HK-2 (cell line): ENCODE results near the gene NPAS2.

Experiments
- DNase-seq: peaks from one replicate; pipeline ENCODE4 v3.0.0-alpha.2; 2018; ENCODE audit not compliant: unreplicated experiment

NPAS2 gene

DNA sequence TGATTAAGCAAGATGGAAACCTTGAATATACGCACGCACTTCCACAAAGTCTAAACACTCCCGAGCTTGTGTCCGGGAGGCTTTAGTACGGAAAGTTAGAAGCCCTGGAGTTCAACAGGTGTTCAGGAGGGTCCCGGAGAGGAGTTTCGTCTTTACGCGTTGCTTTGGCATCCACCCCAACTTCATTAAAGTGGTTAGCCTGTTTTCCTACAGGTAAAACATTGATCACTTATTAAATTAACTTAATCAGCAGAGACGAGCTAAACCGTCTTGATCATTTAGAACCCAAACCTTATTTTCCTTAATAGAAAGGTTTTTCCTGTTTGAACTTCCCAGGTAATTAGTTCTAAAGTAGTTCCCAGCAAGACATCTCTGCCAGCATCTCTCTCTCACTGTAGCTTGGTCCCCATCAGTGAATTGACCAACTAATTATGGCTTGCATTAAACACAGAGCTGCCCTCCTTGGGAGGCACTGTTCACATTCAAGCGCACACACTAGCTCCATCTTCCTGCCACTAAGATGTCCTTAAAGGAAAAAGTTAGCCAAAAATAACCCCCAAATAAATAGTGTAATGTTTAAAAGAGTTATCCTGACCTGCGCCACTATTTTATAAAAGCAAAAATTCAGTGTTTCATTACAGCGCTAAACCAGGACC lies 1.4 kb downstream of the NPAS2 start:
- no peak for DNase-seq

DNA sequence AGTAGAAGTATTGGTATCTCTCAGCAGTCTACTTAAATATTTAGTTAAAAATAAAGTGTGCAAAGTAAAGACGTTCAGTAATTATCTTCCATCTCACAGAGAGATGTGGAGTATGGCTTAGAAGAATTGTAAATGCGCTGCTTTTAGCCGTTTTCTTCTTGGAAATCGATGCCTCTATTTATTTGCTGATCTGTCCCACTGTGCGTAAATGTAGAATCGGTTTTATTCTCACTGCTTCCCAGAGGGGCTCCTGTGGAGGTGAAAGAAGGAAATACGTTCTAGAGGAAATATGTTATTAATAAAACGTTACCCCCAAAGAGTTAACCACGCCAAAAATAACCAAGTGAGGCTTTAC lies 1.9 kb downstream of the NPAS2 start:
- DNase-seq = no peak

DNA sequence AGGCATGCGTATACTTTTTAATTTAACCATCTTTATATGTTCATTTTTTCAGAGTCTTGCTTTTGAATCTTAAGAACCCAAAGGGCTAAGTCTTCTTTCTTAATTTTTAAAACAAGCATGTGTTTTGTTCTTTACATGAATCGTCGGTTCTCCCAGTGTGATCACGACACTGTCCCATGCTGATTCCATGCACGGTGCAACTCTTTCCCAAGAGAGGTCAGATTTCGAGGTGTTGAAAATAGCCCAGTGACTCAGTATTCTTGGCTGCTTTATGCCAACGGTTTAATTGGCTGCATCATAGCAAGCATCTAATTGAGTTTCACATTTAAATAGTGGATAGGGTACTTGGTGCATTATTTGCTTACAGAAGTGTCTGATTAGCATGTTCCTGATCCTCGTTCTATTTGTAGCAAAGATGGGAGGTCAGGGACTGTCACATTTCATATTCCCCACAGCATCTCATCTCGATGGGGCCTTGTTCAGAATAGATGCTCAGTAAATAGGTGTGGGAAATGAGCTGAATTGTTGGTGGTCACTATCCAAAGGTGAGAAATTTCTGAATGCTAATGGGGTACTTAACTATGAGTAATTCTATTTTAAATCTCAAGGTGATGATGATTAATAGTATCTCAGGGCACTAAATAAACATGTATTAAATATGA lies 2.8 kb downstream of the NPAS2 start:
- DNase-seq = no peak

GRCh38 chr2:100823665-100824438 lies 3.9 kb downstream of the NPAS2 start:
- no peak for DNase-seq

DNA sequence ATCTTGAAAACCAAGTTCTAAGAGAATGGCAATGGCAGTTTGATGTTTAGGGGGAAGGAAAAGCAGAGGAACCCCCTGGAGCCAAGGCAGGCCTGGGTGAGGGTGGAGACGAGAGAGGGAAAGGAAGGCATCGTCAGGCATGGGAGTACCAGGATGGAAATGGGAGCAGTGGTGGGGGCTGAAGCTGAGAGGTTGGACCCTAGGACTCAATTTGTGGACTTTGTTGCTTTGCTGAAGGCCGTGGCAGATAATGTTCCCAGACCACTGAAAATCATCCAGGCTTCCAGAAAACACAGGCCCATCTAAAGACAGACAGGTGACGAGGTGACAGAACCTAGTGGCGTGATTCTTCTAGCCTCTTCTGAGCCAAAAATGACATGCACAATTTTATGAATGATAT lies 4.9 kb downstream of the NPAS2 start:
- DNase-seq = no peak

- DNase-seq = no peak
Observed at GRCh38 chr2:100826494-100826893, 6.6 kb downstream of the NPAS2 start.

GRCh38 chr2:100831158-100831750 lies 11.3 kb downstream of the NPAS2 start:
- DNase-seq = no peak

GRCh38 chr2:100831831-100832230 lies 11.9 kb downstream of the NPAS2 start:
- DNase-seq = no peak

DNA sequence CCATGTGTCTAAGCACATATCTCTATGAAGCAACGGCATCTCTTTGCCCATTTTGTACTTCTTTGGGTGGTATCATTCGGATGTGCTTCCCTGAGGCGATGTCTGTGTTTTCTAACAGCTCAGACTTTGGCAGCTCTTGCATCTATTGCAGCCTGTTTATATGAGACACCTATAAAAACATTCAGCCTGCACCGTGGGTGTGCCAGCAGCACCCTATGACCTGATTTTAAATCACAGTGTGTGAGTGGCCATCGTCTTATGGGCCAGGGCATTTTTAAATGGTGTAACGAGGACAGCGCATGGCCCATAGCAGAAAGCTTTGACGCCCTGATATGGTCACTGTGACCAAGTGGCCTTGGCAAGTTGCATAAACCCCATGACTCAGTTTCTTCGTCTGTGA lies 12.9 kb downstream of the NPAS2 start:
- no peak for DNase-seq

- DNase-seq = no peak
Observed at GRCh38 chr2:100833331-100833730, 13.4 kb downstream of the NPAS2 start.

GRCh38 chr2:100834221-100834620 lies 14.3 kb downstream of the NPAS2 start:
- no peak for DNase-seq

- DNase-seq = no peak
Observed at GRCh38 chr2:100835006-100835659, 15.2 kb downstream of the NPAS2 start.

- no peak for DNase-seq
Observed at GRCh38 chr2:100840519-100840918, 20.6 kb downstream of the NPAS2 start.

DNA sequence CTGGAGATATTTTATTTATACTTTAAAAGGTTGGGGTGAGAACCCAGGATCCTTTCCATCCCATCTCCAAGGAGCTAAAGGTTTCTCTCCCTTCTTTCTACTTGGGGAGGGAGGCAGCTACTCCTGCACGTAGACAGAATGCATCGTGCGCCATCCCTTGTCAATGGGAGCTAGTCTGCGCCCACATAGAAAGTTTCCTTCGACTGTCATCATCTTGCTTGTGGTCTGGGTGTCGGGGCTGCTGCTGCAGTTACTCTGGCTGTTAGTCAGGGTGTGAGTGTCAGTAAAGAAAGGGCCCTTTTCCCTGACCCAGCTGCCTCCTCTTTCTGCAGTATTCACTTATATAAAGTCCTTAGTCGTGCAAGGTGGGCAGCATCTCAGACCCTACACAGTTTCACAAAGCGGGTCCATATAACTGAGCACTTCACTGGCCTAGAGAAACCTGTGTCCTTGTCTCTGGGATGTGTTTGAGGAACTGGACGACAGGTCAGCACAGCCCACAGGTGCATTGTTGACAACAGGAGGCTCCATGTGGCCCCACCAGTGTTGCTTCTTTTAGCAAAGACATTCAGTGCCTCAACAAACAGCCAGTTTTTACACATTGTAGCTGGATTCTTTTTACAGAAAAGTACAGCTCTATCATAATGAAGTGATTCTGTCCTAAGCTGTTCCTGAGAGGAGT lies 22.4 kb downstream of the NPAS2 start:
- DNase-seq = no peak

GRCh38 chr2:100844514-100844913 lies 24.6 kb downstream of the NPAS2 start:
- DNase-seq = no peak

GRCh38 chr2:100845141-100845991 lies 25.4 kb downstream of the NPAS2 start:
- DNase-seq = no peak

DNA sequence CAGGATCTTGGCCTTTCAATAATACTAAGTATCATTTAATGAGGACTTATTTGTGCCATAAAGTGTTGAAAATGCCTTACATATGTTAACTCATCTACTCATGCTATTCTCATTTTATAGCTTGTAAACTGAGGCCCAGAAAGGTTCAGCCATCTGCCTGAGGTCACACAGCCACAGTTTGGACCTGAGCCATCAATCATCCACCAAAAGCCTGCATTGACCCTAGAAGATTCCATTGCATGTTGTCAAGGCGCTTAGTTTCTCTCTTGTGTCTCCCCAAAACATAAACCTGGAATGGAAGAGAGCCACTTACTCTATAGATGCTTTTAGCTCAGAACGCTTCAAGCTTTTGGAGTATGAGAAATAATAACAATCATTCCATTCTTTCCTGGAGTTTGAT lies 26.8 kb downstream of the NPAS2 start:
- DNase-seq = no peak

- DNase-seq = no peak
Observed at GRCh38 chr2:100852447-100852846, 32.5 kb downstream of the NPAS2 start.

DNA sequence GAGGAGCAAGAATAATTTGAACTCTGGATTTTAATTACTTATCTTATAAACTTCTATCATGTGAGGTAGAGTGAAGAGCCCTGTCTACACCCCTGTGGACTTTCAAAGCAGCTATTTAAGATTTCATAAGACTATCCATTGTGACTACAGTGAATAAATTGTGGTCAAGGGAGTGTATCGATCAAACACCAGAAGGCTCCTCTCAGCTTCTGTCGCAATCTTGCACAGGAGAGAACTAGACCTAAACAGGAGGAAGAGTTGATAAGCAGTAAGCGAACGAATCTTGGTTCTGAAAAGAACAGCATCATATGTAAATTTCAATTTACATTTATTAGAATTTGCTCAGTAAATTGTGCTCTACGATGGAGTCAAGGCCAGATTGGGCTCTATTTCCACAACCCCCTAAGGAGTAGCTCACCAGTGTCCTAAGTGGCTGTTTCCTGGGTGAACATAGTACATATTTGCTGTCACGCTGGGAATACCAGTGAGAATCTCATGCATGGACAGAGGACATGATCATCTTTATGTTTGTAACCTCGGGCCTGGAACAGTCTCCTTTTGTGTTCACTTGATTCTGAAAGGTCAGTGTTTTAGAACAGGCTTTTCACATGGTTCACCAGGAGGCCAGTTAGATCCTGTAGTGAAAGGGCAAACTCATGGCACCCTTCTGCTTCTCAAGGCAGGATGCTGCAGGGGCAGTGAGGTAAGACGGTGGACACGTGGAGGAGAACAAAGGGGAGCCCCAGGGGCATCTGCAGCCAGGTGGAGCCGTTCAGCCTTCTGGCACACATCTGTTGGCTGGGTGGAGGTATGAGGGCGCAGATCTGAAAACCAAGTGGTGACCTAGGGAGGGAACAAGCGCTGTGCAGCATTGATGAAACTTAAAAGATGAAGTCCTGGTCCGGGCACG lies 33.3 kb downstream of the NPAS2 start:
- DNase-seq = no peak
